ENCODE results near the gene PKN3.

The PKN3 gene

GRCh38 chr9:128712451-128713410, 10.4 kb downstream of the PKN3 start:
- Histone ChIP-seq H3K4me3 (ENCODE audit: low read length) (no peak overlapping the region), H3K4me1 (ENCODE audit: control insufficient read depth, insufficient read depth, low read length) (peaks cover 4% of the 10 kb centered on the region), H3K36me3 (ENCODE audit: control insufficient read depth, insufficient read depth, low read length, severe bottlenecking) (no peaks in the 10 kb centered on the region), H3K27me3 (replicated peaks; ENCODE audit: control insufficient read depth, insufficient read depth, low read length) (no peaks in the 10 kb centered on the region), H3K9ac (ENCODE audit: low read length) (no peak overlapping the region), H3K9me3 (ENCODE audit: control insufficient read depth, low read length) (no peaks in the 10 kb centered on the region)
- no peak for DNase-seq (ENCODE audit: low read depth)

GRCh38 chr9:128713411-128713780, 11.1 kb downstream of the PKN3 start:
- no peaks in the 10 kb centered on the region for H3K36me3 ChIP-seq (ENCODE audit: control insufficient read depth, insufficient read depth, low read length, severe bottlenecking)

GRCh38 chr9:128713941-128714573, 11.8 kb downstream of the PKN3 start:
- Histone ChIP-seq H3K4me3 (ENCODE audit: low read length) (no peak overlapping the region), H3K36me3 (ENCODE audit: control insufficient read depth, insufficient read depth, low read length, severe bottlenecking) (no peaks in the 10 kb centered on the region), H3K9me3 (ENCODE audit: control insufficient read depth, low read length) (no peaks in the 10 kb centered on the region), H3K9ac (ENCODE audit: low read length) (no peak overlapping the region), H3K4me1 (ENCODE audit: control insufficient read depth, insufficient read depth, low read length) (peaks cover 4% of the 10 kb centered on the region), H3K27me3 (replicated peaks; ENCODE audit: control insufficient read depth, insufficient read depth, low read length) (no peaks in the 10 kb centered on the region)
- no peak for DNase-seq (ENCODE audit: low read depth)

More at GRCh38 chr9:128713411-128713780, 11.1 kb downstream of the PKN3 start:
- H3K9ac ChIP-seq (ENCODE audit: low read length): no peak overlapping the region
- no peaks in the 10 kb centered on the region for H3K27me3 ChIP-seq (replicated peaks; ENCODE audit: control insufficient read depth, insufficient read depth, low read length)
- DNase-seq (ENCODE audit: low read depth): no peak
- H3K9me3 ChIP-seq (ENCODE audit: control insufficient read depth, low read length): no peaks in the 10 kb centered on the region
- H3K4me3 ChIP-seq (ENCODE audit: low read length): no peak overlapping the region
- peaks cover 4% of the 10 kb centered on the region for H3K4me1 ChIP-seq (ENCODE audit: control insufficient read depth, insufficient read depth, low read length)

GRCh38 chr9:128714586-128715435, 12.5 kb downstream of the PKN3 start:
- no peak for DNase-seq (ENCODE audit: low read depth)
- H3K9ac ChIP-seq (ENCODE audit: low read length): no peak overlapping the region
- no peaks in the 10 kb centered on the region for H3K36me3 ChIP-seq (ENCODE audit: control insufficient read depth, insufficient read depth, low read length, severe bottlenecking)
- H3K27me3 ChIP-seq (replicated peaks; ENCODE audit: control insufficient read depth, insufficient read depth, low read length): no peaks in the 10 kb centered on the region
- H3K9me3 ChIP-seq (ENCODE audit: control insufficient read depth, low read length): no peaks in the 10 kb centered on the region
- H3K4me3 ChIP-seq (ENCODE audit: low read length): no peak overlapping the region
- H3K4me1 ChIP-seq (ENCODE audit: control insufficient read depth, insufficient read depth, low read length): peaks cover 4% of the 10 kb centered on the region

DNA sequence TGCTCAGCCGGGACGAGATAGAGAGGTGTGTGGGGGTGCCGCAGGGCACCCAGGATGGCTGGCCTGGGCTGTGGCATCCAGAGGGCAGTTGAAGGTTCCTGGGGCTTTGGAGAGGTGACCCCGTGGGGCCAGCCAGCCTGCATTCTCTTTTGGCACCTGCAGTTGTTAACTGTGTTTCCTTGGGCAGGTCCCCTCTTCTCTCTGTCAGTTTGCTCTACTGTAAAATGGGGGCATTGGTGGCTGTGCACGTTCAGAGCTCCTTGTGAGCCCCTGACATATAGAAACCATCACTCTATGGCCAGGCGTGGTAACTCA, 13.1 kb downstream of the PKN3 start:
- Histone ChIP-seq H3K27me3 (replicated peaks; ENCODE audit: control insufficient read depth, insufficient read depth, low read length) (no peaks in the 10 kb centered on the region), H3K4me3 (ENCODE audit: low read length) (no peak overlapping the region), H3K4me1 (ENCODE audit: control insufficient read depth, insufficient read depth, low read length) (peaks cover 4% of the 10 kb centered on the region), H3K9ac (ENCODE audit: low read length) (no peak overlapping the region), H3K9me3 (ENCODE audit: control insufficient read depth, low read length) (no peaks in the 10 kb centered on the region), H3K36me3 (ENCODE audit: control insufficient read depth, insufficient read depth, low read length, severe bottlenecking) (no peaks in the 10 kb centered on the region)
- no peak for DNase-seq (ENCODE audit: low read depth)

GRCh38 chr9:128716581-128717254, 14.4 kb downstream of the PKN3 start:
- Histone ChIP-seq H3K27me3 (replicated peaks; ENCODE audit: control insufficient read depth, insufficient read depth, low read length) (no peaks in the 10 kb centered on the region), H3K36me3 (ENCODE audit: control insufficient read depth, insufficient read depth, low read length, severe bottlenecking) (no peaks in the 10 kb centered on the region), H3K4me1 (ENCODE audit: control insufficient read depth, insufficient read depth, low read length) (peaks cover 4% of the 10 kb centered on the region), H3K9ac (ENCODE audit: low read length) (no peak overlapping the region), H3K4me3 (ENCODE audit: low read length) (no peak overlapping the region), H3K9me3 (ENCODE audit: control insufficient read depth, low read length) (no peaks in the 10 kb centered on the region)
- no peak for DNase-seq (ENCODE audit: low read depth)

- Histone ChIP-seq H3K4me3 (ENCODE audit: low read length) (no peak overlapping the region), H3K4me1 (ENCODE audit: control insufficient read depth, insufficient read depth, low read length) (peaks cover 4% of the 10 kb centered on the region), H3K9ac (ENCODE audit: low read length) (no peak overlapping the region), H3K27me3 (replicated peaks; ENCODE audit: control insufficient read depth, insufficient read depth, low read length) (no peaks in the 10 kb centered on the region), H3K9me3 (ENCODE audit: control insufficient read depth, low read length) (no peaks in the 10 kb centered on the region), H3K36me3 (ENCODE audit: control insufficient read depth, insufficient read depth, low read length, severe bottlenecking) (no peaks in the 10 kb centered on the region)
- no peak for DNase-seq (ENCODE audit: low read depth)
Measured at GRCh38 chr9:128718047-128718446, 15.7 kb downstream of the PKN3 start.

DNA sequence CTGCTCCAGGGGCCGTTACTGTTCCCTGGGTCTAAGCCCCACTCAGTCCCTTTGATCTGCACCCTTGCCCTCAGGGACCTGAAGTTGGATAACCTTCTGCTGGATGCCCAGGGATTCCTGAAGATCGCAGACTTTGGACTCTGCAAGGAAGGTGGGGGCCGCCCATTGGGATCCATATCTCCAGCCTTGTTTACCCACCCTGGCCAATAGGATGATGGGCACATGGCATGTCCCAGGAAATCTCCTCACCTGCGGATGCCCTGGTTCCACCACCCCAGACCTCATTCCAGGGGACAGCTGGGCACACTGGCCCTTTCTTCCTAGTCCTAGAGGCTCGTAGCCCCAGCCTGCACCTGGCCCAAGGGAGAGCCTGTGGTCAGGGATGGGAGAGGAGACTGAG, 16.2 kb downstream of the PKN3 start:
- Histone ChIP-seq H3K36me3 (ENCODE audit: control insufficient read depth, insufficient read depth, low read length, severe bottlenecking) (no peaks in the 10 kb centered on the region), H3K4me1 (ENCODE audit: control insufficient read depth, insufficient read depth, low read length) (peaks cover 4% of the 10 kb centered on the region), H3K4me3 (ENCODE audit: low read length) (no peak overlapping the region), H3K27me3 (replicated peaks; ENCODE audit: control insufficient read depth, insufficient read depth, low read length) (no peaks in the 10 kb centered on the region), H3K9me3 (ENCODE audit: control insufficient read depth, low read length) (no peaks in the 10 kb centered on the region), H3K9ac (ENCODE audit: low read length) (no peak overlapping the region)
- DNase-seq (ENCODE audit: low read depth): no peak

- no peak for DNase-seq (ENCODE audit: low read depth)
- H3K9me3 ChIP-seq (ENCODE audit: control insufficient read depth, low read length): no peaks in the 10 kb centered on the region
- no peak overlapping the region for H3K4me3 ChIP-seq (ENCODE audit: low read length)
- H3K9ac ChIP-seq (ENCODE audit: low read length): no peak overlapping the region
- no peaks in the 10 kb centered on the region for H3K36me3 ChIP-seq (ENCODE audit: control insufficient read depth, insufficient read depth, low read length, severe bottlenecking)
- H3K4me1 ChIP-seq (ENCODE audit: control insufficient read depth, insufficient read depth, low read length): peaks cover 12% of the 10 kb centered on the region
- H3K27me3 ChIP-seq (replicated peaks; ENCODE audit: control insufficient read depth, insufficient read depth, low read length): no peaks in the 10 kb centered on the region
Measured at GRCh38 chr9:128719919-128720605, 17.8 kb downstream of the PKN3 start.

GRCh38 chr9:128720841-128721486, 18.7 kb downstream of the PKN3 start:
- no peaks in the 10 kb centered on the region for H3K36me3 ChIP-seq (ENCODE audit: control insufficient read depth, insufficient read depth, low read length, severe bottlenecking)
- DNase-seq (ENCODE audit: low read depth): no peak
- H3K9ac ChIP-seq (ENCODE audit: low read length): no peak overlapping the region
- H3K27me3 ChIP-seq (replicated peaks; ENCODE audit: control insufficient read depth, insufficient read depth, low read length): no peaks in the 10 kb centered on the region
- H3K4me3 ChIP-seq (ENCODE audit: low read length): no peak overlapping the region
- no peaks in the 10 kb centered on the region for H3K9me3 ChIP-seq (ENCODE audit: control insufficient read depth, low read length)
- peaks cover 12% of the 10 kb centered on the region for H3K4me1 ChIP-seq (ENCODE audit: control insufficient read depth, insufficient read depth, low read length)

Measured in adipocyte (in vitro differentiated cells).